ENCODE measurements around the gene GRK2.

The GRK2 gene

GRCh38 chr11:67300756-67301312, 34.6 kb downstream of the GRK2 start:
- no peak for DNase-seq (ENCODE audit: low spot score)

GRCh38 chr11:67301313-67301921, 35.1 kb downstream of the GRK2 start:
- no peak for DNase-seq (ENCODE audit: low spot score)

DNA sequence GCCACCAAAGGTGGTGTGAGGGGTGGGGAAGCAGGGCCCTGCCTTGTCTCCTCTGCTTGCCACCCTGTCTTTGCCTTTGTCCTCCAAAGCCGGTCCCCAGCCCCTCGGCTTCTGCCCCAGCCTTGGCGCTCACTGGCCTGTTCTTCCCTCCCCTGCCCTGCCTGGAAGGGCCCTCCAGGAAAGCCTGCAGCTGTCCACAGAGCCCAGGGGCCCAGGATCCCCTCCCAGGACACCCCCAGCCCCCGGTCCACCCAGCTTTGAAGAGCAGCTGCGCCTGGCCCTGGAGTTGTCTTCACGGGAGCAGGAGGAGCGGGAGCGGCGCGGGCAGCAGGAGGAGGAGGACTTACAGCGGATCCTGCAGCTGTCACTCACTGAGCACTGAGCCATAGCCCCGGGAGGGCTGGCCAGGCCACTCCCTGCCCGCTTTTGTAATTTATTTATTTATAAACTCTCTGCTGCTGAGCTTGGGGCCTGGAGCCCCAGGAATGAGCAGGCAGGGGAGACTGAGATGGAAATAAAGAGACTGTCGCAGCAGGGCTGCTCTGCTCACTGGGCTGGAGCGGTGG, 35.8 kb downstream of the GRK2 start:
- peak; percentile 78 for DNase-seq (ENCODE audit: low spot score)

- DNase-seq (ENCODE audit: low spot score): peak; percentile 69
These were observed 36.4 kb downstream of the GRK2 start for GRCh38 chr11:67302571-67303131.

DNA sequence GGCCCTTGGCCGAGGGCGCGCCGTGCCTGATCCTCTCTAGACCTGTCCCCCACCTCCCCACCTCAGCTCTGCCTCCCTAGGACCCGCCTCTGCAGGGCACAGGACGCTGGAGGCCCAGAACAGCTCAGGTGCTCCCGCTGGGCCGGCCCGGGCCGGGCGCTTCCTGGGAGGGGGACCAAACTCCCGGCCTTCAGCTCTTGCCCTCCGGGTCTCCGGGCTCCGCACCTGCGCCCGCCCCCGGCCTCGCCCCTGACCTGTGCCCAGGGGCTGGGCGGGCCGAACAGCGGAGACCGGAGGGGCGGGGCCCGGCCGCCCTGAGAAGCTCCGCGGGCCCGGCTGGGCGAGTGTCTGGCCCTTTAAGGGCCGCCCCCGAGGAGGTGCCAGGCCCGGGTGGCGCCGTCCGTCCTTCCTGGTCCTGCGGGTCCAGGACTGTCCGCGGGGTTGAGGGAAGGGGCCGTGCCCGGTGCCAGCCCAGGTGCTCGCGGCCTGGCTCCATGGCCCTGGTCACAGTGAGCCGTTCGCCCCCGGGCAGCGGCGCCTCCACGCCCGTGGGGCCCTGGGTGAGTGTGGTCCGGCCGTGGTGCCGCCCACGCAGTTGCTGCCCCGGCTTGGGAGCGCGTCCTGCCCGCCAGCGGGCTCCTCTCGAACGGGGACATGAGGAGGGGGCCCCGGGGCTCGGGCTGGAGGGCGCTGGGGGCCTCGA, 37.0 kb downstream of the GRK2 start, which contains the start of gene SSH3:
Gene SSH3 (plus strand): TSS at position 399 of the 703 bp plus-strand sequence. CDS start 96 bp downstream, at position 495.
- peak; percentile 92 for DNase-seq (ENCODE audit: low spot score)

- DNase-seq (ENCODE audit: low spot score): peak; percentile 69
These were observed 37.6 kb downstream of the GRK2 start for GRCh38 chr11:67303835-67304411.

- no peak for DNase-seq (ENCODE audit: low spot score)
These were observed 38.3 kb downstream of the GRK2 start for GRCh38 chr11:67304511-67305113.

- DNase-seq (ENCODE audit: low spot score): no peak
These were observed 40.7 kb downstream of the GRK2 start for GRCh38 chr11:67306769-67307544.

DNA sequence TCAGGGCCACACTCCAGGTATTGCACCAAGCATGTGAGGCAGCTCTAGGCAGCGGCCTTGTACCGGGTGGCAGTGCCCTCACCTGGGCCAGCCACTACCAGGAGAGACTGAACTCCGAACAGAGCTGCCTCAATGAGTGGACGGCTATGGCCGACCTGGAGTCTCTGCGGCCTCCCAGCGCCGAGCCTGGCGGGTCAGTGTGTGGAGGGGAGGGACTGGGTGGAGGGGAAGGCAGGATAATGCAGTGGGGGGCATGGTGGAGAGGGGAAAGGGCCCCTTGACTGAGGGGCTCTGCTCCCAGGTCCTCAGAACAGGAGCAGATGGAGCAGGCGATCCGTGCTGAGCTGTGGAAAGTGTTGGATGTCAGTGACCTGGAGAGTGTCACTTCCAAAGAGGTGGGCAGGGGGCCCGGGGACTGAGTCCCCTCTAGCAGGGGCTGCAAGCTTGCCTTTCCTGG, 41.3 kb downstream of the GRK2 start:
- DNase-seq (ENCODE audit: low spot score): no peak

- DNase-seq (ENCODE audit: low spot score): no peak
These were observed 42.0 kb downstream of the GRK2 start for GRCh38 chr11:67308031-67308866.

DNA sequence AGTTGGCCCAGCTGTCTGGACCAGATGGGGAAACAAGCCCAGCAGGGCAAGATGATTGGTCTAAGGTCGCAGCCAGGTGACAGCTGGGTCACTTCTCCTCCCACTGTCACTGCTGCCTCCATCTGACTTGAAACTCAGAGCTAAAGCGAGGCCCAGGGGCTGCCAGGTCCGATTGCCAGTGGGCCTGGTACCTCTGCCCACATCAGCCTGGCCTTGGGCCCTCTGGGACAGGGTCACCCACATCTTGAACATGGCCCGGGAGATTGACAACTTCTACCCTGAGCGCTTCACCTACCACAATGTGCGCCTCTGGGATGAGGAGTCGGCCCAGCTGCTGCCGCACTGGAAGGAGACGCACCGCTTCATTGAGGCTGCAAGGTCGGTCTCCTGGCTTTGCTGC, 42.9 kb downstream of the GRK2 start:
- no peak for DNase-seq (ENCODE audit: low spot score)

DNA sequence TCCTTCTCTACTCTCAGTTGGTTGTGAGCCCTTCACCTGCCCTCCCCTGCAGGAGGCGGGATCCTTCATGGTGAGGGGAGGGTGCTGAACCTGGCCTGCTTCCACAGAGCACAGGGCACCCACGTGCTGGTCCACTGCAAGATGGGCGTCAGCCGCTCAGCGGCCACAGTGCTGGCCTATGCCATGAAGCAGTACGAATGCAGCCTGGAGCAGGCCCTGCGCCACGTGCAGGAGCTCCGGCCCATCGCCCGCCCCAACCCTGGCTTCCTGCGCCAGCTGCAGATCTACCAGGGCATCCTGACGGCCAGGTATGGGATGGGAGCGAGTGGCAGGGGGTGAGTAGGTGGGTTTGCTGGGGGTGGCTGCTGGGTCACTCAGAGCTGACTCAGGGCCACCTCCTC, 43.4 kb downstream of the GRK2 start:
- no peak for DNase-seq (ENCODE audit: low spot score)

- no peak for DNase-seq (ENCODE audit: low spot score)
These were observed 44.2 kb downstream of the GRK2 start for GRCh38 chr11:67310246-67311050.

GRCh38 chr11:67311051-67311555, 44.8 kb downstream of the GRK2 start:
- DNase-seq (ENCODE audit: low spot score): no peak

- DNase-seq (ENCODE audit: low spot score): no peak
These were observed 45.3 kb downstream of the GRK2 start for GRCh38 chr11:67311556-67312082.

- no peak for DNase-seq (ENCODE audit: low spot score)
These were observed 46.1 kb downstream of the GRK2 start for GRCh38 chr11:67312187-67313021.

GRCh38 chr11:67313125-67313890, 47.0 kb downstream of the GRK2 start:
- DNase-seq (ENCODE audit: low spot score): no peak

Measured in iPS-NIHi11 (cell line).